Neural crest cell (in vitro differentiated cells): ENCODE results near the gene FANCL. TPM values are rescaled to one million over a fixed set of nuclear protein-coding genes. Genes with fewer than 3 reads are reported as not detected.

Source experiments
- DNase-seq: peaks from one replicate; pipeline ENCODE4 v3.0.0; 2021; ENCODE audit warnings: low read depth, mixed read lengths, low spot score
- H3K27ac Mint-ChIP-seq: one replicate; pipeline ENCODE4 v1.8.0; 2021; ENCODE audit warnings: mild to moderate bottlenecking, mixed read lengths; ENCODE audit not compliant: unreplicated experiment
- H3K27me3 Mint-ChIP-seq: 2 replicates; pipeline ENCODE4 v1.8.0; 2021; ENCODE audit warnings: low read depth, mild to moderate bottlenecking, mixed read lengths
- H3K36me3 Mint-ChIP-seq: 2 replicates; pipeline ENCODE4 v1.8.0; 2021; ENCODE audit warnings: low read depth, mild to moderate bottlenecking, mixed read lengths
- H3K4me1 Mint-ChIP-seq: 2 replicates; pipeline ENCODE4 v1.8.0; 2021; ENCODE audit warnings: mixed read lengths
- H3K4me3 Mint-ChIP-seq: one replicate; pipeline ENCODE4 v1.8.0; 2021; ENCODE audit warnings: mild to moderate bottlenecking, mixed read lengths
- H3K9me3 Mint-ChIP-seq: 2 replicates; pipeline ENCODE4 v1.8.0; 2021; ENCODE audit warnings: mixed read lengths
- CTCF ChIP-seq: fragments of 200-600 bp; sonication (generic); conservative IDR thresholded peaks from 2 replicates; pipeline ENCODE4 v1.5.0; 2021; ENCODE audit warnings: antibody characterized with exemption, mild to moderate bottlenecking
- total RNA-seq: library from RNA; stranded (reverse); gene quantifications from 2 replicates; pipeline ENCODE4 v1.2.1, GENCODE V29; 2021

FANCL gene
- total RNA-seq, 1 donor from 2014 or later, result 43.4 TPM

GRCh38 chr2:58163913-58164312, 77.2 kb downstream of the FANCL start:
- Mint-ChIP-seq H3K9me3 (no peaks in the 10 kb centered on the region), H3K4me3 (no peak overlapping the region), H3K4me1 (no peaks in the 10 kb centered on the region), H3K36me3 (peaks cover 11% of the 10 kb centered on the region), H3K27me3 (no peaks in the 10 kb centered on the region), H3K27ac (no peak overlapping the region)
- DNase-seq, result no peak
- TF ChIP-seq CTCF, result no peak

GRCh38 chr2:58158481-58158880, 82.6 kb downstream of the FANCL start:
- no peak for DNase-seq
- no peak overlapping the region for H3K27ac Mint-ChIP-seq
- no peak overlapping the region for H3K4me3 Mint-ChIP-seq
- H3K4me1 Mint-ChIP-seq, result no peaks in the 10 kb centered on the region
- peaks cover 25% of the 10 kb centered on the region for H3K36me3 Mint-ChIP-seq
- H3K27me3 Mint-ChIP-seq, result no peaks in the 10 kb centered on the region
- no peak for TF ChIP-seq CTCF
- no peaks in the 10 kb centered on the region for H3K9me3 Mint-ChIP-seq

- Mint-ChIP-seq H3K27ac (no peak overlapping the region), H3K4me3 (no peak overlapping the region), H3K36me3 (peaks cover 25% of the 10 kb centered on the region), H3K4me1 (no peaks in the 10 kb centered on the region), H3K27me3 (no peaks in the 10 kb centered on the region), H3K9me3 (no peaks in the 10 kb centered on the region)
- DNase-seq, result no peak
- no peak for TF ChIP-seq CTCF
Measured at GRCh38 chr2:58157754-58158153, 83.4 kb downstream of the FANCL start.

GRCh38 chr2:58156780-58157179, 84.3 kb downstream of the FANCL start:
- H3K27me3 Mint-ChIP-seq, result no peaks in the 10 kb centered on the region
- H3K4me1 Mint-ChIP-seq, result no peaks in the 10 kb centered on the region
- TF ChIP-seq CTCF, result no peak
- H3K27ac Mint-ChIP-seq, result no peak overlapping the region
- H3K36me3 Mint-ChIP-seq, result peaks cover 25% of the 10 kb centered on the region
- H3K9me3 Mint-ChIP-seq, result no peaks in the 10 kb centered on the region
- DNase-seq, result no peak
- no peak overlapping the region for H3K4me3 Mint-ChIP-seq

GRCh38 chr2:58155160-58155778, 85.9 kb downstream of the FANCL start:
- Mint-ChIP-seq H3K9me3 (no peaks in the 10 kb centered on the region), H3K36me3 (peaks cover 22% of the 10 kb centered on the region), H3K27me3 (no peaks in the 10 kb centered on the region), H3K4me3 (no peak overlapping the region), H3K27ac (no peak overlapping the region), H3K4me1 (no peaks in the 10 kb centered on the region)
- no peak for DNase-seq
- no peak for TF ChIP-seq CTCF
